ENCODE measurements around the gene HUS1. TPM values are rescaled to one million over a fixed set of nuclear protein-coding genes. Genes with fewer than 3 reads are reported as not detected.

Gene HUS1
- total RNA-seq, 4 donors from 2014 or later: 5.1 to 64.7 (median 41.9) TPM

DNA sequence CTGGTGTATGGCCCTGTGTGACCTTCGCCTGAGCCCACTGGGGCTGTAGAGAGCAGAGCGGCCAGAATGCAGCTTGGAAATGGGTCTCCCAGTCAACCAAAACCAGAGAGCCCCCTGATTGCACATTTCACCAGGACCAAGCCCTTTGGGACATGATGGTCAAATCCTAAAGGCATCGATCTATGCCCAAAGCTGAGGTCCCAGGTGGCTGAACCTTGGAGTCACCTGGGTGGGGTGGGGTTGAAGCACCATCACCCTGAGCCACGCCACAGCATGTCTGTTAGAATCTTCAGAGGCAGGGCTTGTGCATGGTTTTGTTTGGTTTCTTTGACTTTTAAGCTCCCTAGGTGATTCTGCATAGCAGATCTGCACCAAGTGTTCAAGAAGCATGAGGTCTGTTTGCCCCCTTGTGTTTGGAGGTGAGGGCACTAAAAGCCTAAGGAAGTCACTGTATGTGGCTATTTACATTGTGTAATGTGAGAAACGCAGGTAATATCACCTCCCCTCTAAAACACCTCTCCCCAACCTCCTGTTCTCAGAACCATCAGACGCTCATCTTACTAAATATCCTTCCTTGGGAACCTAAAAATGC lies 40.7 kb downstream of the HUS1 start:
- H3K27ac ChIP-seq: no peak overlapping the region
- no peak overlapping the region for H3K4me3 ChIP-seq
- H3K36me3 ChIP-seq: no peaks in the 10 kb centered on the region
- no peak for TF ChIP-seq POLR2A (IDR thresholded peaks at IDR 0.05)
- TF ChIP-seq, protein P1, sequence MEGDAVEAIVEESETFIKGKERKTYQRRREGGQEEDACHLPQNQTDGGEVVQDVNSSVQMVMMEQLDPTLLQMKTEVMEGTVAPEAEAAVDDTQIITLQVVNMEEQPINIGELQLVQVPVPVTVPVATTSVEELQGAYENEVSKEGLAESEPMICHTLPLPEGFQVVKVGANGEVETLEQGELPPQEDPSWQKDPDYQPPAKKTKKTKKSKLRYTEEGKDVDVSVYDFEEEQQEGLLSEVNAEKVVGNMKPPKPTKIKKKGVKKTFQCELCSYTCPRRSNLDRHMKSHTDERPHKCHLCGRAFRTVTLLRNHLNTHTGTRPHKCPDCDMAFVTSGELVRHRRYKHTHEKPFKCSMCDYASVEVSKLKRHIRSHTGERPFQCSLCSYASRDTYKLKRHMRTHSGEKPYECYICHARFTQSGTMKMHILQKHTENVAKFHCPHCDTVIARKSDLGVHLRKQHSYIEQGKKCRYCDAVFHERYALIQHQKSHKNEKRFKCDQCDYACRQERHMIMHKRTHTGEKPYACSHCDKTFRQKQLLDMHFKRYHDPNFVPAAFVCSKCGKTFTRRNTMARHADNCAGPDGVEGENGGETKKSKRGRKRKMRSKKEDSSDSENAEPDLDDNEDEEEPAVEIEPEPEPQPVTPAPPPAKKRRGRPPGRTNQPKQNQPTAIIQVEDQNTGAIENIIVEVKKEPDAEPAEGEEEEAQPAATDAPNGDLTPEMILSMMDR (IDR thresholded peaks at IDR 0.05): no peak
- DNase-seq: no peak
- no peaks in the 10 kb centered on the region for H3K9me3 ChIP-seq
- no peaks in the 10 kb centered on the region for H3K27me3 ChIP-seq
- intact Hi-C loops (cut with DNase I; ENCODE audit: low total_unique reads): no loop called here
- no peaks in the 10 kb centered on the region for H3K4me1 ChIP-seq

DNA sequence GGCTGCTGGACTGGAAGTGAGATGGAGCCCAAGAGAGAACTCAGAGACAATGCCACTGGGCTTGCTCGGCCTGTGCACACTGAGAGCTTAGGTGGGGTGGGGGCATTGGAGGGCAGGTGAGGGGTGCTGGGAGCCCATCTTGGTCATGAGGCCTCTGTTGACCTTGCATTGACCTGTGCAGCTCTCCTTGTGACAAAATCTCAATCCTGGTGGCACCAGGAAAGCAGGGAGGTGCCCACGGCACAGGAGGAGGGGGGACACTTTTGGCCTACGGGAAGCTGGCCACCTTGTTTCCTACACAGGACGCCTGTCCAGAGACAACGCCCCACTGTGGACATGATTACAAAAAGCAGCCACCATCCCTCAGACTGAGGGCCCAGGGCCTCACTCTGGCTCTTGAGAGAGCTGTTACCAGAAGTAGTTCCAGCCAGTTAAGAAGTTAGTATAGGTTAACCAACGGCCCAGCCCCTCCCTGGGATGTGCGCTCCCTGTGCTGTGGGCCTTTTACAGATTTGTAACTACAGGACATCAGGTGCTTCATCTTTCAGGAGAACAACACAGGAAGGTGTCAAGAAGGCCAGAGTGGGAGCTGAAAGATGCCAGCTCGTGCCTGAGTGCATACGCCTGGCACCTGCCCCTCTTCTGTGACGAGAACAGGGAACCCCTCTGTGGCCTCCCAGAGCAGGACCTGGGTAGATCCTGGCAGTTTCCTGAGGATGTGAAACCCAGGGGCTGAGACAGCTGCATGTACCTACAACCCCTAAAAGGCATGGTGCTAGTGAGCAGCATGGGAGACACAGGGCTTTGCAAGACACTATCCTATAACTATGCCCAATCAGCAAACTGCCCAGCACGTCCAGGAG lies 41.5 kb downstream of the HUS1 start:
- intact Hi-C loops (cut with DNase I; ENCODE audit: low total_unique reads): no loop called here
- no peak for DNase-seq
- Histone ChIP-seq H3K4me1 (no peaks in the 10 kb centered on the region), H3K9me3 (no peaks in the 10 kb centered on the region), H3K4me3 (no peak overlapping the region), H3K27me3 (no peaks in the 10 kb centered on the region), H3K27ac (no peak overlapping the region), H3K36me3 (no peaks in the 10 kb centered on the region)
- TF ChIP-seq, protein P1 (IDR thresholded peaks at IDR 0.05): no peak
- TF ChIP-seq POLR2A (IDR thresholded peaks at IDR 0.05): no peak

DNA sequence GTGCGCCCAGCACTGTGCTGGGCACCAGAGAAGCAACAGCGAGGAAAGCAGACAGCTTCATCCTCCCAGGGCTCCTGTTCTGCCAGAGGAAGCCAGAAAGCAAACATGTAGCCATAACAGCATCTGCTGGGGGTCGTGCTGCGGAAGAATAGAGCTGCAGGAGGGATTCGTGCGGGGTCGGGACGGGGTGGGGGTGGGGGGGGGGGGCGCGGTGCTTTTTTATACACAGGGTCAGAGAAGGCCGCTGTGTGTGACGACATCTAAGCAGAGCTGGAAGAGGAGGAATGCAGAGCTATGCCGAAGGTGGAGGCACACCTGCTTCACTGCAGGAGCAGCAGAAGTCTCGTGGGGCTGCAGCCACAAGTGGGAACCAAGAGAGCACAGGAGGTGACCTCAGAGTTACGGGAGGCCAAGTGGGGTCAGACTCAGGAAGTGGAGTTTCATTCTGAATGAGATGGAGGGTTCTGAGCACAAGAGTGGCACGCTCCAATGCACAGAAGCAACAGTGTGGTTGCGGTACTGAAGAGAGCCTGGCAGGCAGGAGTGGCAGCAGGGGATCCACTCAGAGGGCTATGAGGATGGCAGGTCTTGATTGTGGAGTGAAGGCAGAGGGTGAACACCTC lies 42.2 kb downstream of the HUS1 start:
- intact Hi-C loops (cut with DNase I; ENCODE audit: low total_unique reads): no loop called here
- DNase-seq: no peak

DNA sequence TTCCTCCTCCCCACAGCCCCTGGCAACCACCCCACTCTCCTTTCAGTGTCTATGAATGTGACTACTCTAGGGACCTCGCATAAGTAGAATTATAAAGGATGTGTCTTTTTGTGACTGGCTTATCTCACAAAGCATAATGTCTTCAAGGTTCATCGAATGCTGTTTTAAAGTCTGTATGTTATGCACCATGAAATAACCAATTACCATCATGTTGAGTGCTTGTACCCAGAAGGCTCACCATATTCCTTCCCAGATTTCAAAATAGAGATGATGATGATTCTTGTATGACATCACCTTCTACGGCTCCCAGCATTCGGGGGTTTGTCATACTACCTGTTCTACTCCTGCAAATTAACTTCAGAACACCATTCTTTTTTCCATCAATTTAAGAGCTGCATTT lies 43.1 kb downstream of the HUS1 start:
- Histone ChIP-seq H3K4me3 (no peak overlapping the region), H3K27ac (no peak overlapping the region), H3K4me1 (no peaks in the 10 kb centered on the region), H3K9me3 (no peaks in the 10 kb centered on the region), H3K27me3 (no peaks in the 10 kb centered on the region), H3K36me3 (no peaks in the 10 kb centered on the region)
- DNase-seq: no peak
- no peak for TF ChIP-seq POLR2A (IDR thresholded peaks at IDR 0.05)
- TF ChIP-seq, protein P1 (IDR thresholded peaks at IDR 0.05): no peak
- intact Hi-C loops (cut with DNase I; ENCODE audit: low total_unique reads): no loop called here

More for the DNA sequence above, 42.2 kb downstream of the HUS1 start:
- Histone ChIP-seq H3K36me3 (no peaks in the 10 kb centered on the region), H3K4me3 (no peak overlapping the region), H3K4me1 (no peaks in the 10 kb centered on the region), H3K27ac (no peak overlapping the region), H3K27me3 (no peaks in the 10 kb centered on the region), H3K9me3 (no peaks in the 10 kb centered on the region)
- TF ChIP-seq POLR2A (IDR thresholded peaks at IDR 0.05): no peak
- TF ChIP-seq, protein P1 (IDR thresholded peaks at IDR 0.05): no peak

DNA sequence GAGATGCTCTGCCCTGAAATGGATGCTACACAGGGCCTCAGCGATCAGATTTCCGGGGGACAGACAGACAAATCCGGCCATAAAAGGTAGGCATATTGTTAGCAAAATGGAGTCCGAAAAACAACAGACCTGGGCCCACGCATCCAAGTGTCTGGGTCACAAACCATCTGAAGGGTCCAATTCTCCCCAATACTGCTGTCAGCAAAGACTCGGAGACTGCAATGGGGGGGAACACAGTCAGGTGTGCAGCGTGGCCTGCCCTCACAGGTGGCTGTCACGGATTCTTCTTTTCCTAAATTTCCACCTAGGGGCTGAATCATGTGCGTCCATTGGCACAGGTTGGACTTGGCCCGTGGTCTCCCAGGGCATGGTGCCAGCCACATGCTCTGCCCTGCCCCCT lies 44.1 kb downstream of the HUS1 start:
- Histone ChIP-seq H3K4me3 (no peak overlapping the region), H3K9me3 (no peaks in the 10 kb centered on the region), H3K27ac (no peak overlapping the region), H3K4me1 (no peaks in the 10 kb centered on the region), H3K36me3 (no peaks in the 10 kb centered on the region), H3K27me3 (no peaks in the 10 kb centered on the region)
- no peak for DNase-seq
- TF ChIP-seq POLR2A (IDR thresholded peaks at IDR 0.05): no peak
- TF ChIP-seq, protein P1 (IDR thresholded peaks at IDR 0.05): no peak
- intact Hi-C loops (cut with DNase I; ENCODE audit: low total_unique reads): no loop called here
